NCI-H446 (cell line): ENCODE results near the gene GAS7.

Experiments used
- DNase-seq, 2 experiments: peaks; one replicate each; lab custom pipeline; 2025; lab: John Stamatoyannopoulos, UW

The GAS7 gene

GRCh38 chr17:9982159-9982558 is 216.2 kb downstream of the GAS7 start:
- no peak for DNase-seq

GRCh38 chr17:9981344-9981915 is 217.0 kb downstream of the GAS7 start:
- DNase-seq = no peak

- DNase-seq = no peak
Measured at GRCh38 chr17:9979463-9979995, 218.9 kb downstream of the GAS7 start.

- no peak for DNase-seq
Measured at GRCh38 chr17:9977180-9977575, 221.2 kb downstream of the GAS7 start.

GRCh38 chr17:9976283-9977179 is 221.9 kb downstream of the GAS7 start:
- DNase-seq = no peak

- DNase-seq = no peak
Measured at GRCh38 chr17:9974448-9975381, 223.7 kb downstream of the GAS7 start.

- no peak for DNase-seq
Measured at GRCh38 chr17:9973669-9974447, 224.5 kb downstream of the GAS7 start.

- no peak for DNase-seq
Measured at GRCh38 chr17:9971991-9972390, 226.4 kb downstream of the GAS7 start.

GRCh38 chr17:9969301-9969935 is 229.0 kb downstream of the GAS7 start:
- DNase-seq = no peak

- DNase-seq = no peak
Measured at GRCh38 chr17:9968881-9969280, 229.5 kb downstream of the GAS7 start.

GRCh38 chr17:9968008-9968407 is 230.4 kb downstream of the GAS7 start:
- DNase-seq = no peak

GRCh38 chr17:9959377-9959981 is 238.9 kb downstream of the GAS7 start:
- no peak for DNase-seq

- no peak for DNase-seq
Measured at GRCh38 chr17:9958586-9959281, 239.7 kb downstream of the GAS7 start.

GRCh38 chr17:9957244-9957643 is 241.2 kb downstream of the GAS7 start:
- no peak for DNase-seq

- no peak for DNase-seq
Measured at GRCh38 chr17:9956474-9957131, 241.8 kb downstream of the GAS7 start.

- DNase-seq = no peak
Measured at GRCh38 chr17:9953492-9953891, 244.9 kb downstream of the GAS7 start.

- DNase-seq = no peak
Measured at GRCh38 chr17:9951803-9952202, 246.6 kb downstream of the GAS7 start.

GRCh38 chr17:9948928-9949327 is 249.5 kb downstream of the GAS7 start:
- DNase-seq = no peak

GRCh38 chr17:9944704-9945103 is 253.7 kb downstream of the GAS7 start:
- DNase-seq = no peak
